Amniotic stem cell (primary cell): Measurements from ENCODE around the gene LONP1.
"Not testable (repeated sequence)": the region's sequence is repeated elsewhere in the genome, so short reads cannot be mapped to it uniquely, and the experiment has no call there.

ENCODE experiments used
- DNase-seq: peaks from one replicate; lab custom pipeline; 2025; lab: John Stamatoyannopoulos, UW

The LONP1 gene

DNA sequence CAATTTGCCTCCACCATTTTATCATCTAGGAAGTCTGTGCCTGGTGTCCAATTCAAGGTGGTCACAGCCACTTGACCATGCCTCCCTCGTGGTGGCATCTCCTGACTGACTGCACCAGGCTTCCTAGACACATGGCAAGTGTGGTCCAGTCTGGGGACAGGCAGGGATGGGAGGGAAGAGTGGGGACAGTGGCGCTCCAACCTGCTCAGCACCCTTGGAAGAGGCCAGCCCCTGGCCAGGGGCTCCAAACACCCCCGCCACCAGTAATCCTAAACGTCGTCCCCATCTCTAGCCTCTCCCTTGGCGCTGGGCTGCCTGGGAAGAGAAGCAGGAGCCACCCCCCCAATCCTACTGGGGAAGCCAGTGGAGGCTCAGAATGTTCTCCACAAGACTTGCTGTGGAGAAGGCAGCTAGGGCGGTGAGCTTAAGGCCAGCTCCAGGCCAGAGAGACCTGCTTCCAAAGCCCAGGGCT is 27.2 kb downstream of the LONP1 start:
- no peak for DNase-seq

DNA sequence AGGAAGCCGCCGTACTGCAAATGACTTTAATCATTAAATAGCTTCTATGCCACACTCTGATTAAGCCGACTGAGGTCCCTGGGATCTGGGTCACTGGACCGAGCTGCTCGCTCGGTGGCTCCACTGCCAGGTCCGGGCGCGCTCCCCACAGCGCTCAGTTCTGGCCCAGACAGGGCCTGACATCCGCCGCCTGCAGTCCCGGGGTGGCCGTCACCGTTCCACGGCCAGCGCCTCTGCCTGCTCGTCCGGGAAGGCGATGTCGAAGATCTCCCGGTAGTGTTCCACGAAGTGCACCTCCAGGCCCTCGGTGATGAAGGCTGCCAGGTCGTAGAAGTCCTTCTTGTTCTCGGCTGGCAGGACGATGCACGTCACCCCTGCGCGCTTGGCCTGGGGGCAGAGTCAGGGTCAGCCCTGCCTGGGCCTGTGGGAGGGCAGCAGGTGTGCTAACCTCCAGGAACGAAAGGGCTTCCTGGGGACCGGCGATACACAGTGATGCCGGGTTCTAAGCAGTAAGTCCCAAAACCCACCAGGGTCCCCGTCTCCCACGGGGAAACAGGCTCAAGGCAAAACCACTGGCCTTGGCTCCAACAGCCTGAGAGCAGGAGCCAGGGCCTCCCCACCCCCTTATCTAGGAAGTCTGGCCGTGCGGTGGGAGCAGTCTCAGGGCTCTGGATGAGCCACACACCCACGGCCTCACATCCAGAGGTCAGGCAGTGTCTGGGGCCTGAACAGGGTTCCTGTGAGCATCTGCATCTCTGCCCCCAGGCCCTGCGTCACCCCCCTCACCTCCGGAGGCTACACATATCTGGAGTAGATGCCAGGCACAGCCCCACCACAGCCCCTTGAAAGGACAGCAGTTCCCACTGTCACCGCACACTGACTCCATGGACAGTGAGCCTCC is 27.9 kb downstream of the LONP1 start:
- no peak for DNase-seq

DNA sequence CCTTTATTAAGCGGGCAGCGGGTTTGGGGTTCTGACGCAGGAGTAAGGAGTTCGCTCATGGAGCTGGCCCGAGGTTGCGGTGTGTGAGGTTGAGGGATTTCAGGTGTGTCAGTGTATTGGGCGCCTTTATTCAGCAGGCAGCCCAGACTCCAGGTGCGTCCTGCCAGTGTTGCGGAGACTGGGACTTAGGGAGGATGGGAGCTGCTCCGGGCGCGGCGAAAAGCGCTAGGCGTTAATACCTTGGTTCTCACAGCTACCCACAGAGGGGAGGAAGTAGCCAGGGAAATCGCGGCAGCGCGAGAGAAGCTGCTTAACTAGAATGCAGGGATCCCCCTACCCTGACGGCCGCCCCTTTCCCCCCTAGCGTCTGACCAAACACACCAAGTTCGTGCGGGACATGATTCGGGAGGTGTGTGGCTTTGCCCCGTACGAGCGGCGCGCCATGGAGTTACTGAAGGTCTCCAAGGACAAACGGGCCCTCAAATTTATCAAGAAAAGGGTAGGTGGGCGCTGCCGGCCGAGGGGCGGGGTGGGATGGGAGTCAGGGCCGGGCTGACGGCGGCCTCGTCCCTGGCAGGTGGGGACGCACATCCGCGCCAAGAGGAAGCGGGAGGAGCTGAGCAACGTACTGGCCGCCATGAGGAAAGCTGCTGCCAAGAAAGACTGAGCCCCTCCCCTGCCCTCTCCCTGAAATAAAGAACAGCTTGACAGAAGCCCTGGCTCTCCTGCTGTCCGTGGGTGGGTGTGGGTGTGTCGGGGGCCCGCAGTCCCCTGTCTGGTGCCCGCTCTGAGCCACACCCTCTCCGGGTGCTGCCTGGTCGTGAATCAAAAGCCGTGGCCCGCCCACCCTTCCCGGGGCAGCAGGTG is 28.8 kb downstream of the LONP1 start:
- no peak for DNase-seq

DNA sequence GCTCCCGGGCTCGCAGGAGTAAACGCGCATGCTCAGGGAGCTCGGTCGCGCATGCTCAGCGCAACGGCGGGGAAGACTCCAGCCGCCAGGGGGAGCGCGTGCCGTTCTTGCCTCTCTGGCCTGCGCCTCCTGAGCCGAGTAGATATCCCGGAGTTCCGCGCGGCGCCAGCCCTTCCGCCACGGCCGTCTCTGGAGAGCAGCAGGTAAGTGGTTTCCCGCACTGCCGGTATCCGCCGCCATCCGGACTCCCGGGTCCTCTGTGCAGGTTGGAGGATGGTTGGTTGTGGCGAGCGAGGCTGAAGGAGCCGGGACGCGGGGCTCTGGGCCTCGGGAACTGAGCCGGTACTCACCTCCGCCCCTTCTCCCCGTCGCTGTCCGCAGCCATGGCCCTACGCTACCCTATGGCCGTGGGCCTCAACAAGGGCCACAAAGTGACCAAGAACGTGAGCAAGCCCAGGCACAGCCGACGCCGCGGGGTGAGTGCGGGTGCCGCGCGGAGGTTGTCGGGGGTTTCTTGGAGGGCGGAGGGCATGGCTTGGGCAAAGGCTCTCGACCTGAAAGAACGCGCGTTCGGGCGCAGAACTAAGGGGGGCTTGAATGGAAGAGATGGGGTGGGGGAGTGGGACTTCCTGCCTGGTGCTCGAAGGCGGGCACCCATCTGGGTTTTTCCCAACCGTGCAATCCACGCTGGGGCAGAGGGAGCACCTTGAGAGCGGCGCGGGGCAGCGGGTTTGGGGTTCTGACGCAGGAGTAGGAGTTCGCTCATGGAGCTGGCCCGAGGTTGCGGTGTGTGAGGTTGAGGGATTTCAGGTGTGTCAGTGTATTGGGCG is 29.6 kb downstream of the LONP1 start, which contains the start of gene RPL36:
Gene RPL36 (plus strand): TSS at position 171 of the 830 bp plus-strand sequence. CDS start 213 bp downstream, at position 384.
- DNase-seq: peak; percentile 81

DNA sequence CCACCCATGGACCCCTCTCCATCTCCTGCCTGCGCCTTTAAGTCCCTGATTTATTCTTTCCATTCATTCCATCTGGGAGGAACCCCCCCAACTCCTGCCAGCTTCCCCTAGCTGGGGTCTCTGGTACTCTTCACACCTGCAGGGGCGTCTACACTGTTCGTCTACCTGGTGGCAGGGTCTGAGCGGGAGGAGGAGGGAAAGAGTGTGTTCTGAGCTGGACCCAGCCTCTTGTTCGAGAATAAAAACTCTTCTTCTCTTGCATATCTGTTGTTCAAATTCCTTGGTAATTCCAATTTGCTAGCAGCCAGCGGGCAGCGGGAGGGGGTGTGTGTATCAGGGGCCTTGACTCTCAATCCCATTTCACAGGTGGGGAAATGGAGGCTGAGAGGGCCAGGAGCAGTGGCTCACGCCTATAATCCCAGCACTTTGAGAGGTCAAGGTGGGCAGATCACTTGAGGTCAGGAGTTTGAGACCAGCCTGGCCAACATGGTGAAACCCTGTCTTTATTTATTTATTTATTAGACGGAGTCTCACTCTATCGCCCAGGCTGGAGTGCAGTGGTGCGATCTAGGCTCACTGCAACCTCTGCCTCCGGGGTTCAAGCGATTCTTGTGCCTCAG is 31.6 kb downstream of the LONP1 start:
- not testable (repeated sequence) for DNase-seq

DNA sequence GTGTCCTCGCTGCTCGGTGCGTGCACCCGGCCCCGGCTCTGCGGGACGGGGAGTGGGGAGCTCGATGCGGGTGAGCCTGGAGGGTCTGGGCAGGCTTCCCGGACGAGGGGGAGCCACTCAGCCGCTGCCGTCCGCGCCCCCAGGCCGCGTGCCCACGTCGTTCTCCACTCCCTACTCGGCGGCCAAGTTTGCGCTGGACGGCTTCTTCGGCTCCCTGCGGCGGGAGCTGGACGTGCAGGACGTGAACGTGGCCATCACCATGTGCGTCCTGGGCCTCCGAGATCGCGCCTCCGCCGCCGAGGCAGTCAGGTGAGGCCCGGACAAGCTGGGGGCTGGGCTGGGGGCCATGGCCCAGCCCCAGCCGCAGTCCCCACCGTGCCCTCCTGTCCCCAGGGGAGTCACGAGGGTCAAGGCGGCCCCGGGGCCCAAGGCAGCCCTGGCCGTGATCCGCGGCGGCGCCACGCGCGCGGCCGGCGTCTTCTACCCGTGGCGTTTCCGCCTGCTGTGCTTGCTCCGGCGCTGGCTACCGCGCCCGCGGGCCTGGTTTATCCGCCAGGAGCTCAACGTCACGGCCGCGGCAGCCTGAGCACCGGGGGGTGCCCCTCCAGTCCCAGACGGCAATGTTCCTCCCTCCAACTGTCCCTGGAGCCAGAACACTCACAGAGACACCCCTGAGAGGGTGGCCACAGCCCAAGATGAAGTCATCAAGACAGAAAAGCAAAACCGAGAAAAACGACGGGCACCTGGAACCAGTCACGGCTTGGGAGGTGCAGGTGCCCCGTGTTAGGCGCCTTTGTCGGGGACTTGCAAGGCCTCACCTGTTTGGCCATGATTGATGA is 32.4 kb downstream of the LONP1 start:
- no peak for DNase-seq

DNA sequence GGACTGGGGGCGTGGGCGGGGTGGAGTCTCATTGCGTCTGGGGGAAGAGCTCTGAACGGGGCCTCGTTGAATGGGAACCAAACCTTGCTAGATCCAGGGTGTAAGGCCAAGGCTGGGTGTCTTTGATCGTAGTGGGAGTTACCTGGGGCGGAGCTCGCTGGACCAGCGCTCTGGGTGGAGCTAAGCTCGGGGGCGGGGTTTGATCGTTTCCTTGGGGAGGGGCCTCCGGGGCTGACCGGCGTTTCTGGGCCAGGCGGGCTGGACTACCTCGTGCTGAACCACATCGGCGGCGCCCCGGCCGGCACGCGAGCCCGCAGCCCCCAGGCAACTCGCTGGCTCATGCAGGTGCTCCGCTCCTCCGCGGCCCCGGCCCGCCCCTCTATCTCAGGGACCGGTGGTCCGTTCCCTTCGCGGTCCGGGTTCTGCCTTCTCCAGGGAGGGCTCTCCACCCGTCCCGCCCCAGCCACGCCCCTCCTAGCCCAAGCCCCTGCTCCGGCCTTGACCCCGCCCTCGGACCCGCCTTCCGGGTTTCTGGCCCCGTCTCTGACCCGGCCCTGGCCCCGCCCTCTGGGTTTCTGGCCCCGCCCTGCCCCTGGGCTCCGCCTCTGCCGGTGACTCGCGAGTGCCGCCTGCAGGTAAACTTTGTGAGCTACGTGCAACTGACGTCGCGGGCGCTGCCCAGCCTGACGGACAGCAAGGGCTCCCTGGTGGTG is 33.1 kb downstream of the LONP1 start:
- DNase-seq: peak; percentile 84

DNA sequence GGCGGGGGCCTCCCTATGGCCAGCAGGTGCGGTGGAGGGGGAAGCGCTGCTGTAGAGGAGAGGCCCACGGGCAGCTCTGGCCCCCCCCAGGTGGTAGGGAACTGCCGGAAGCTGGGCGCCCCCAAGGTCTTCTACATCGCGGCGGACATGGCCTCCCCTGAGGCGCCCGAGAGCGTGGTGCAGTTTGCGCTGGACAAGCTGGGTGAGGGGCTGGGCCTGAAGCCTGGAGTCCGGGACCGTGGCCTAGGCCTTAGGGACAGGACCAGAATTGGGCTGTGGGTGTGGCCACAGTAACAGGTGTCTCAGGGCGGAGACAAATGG is 33.7 kb downstream of the LONP1 start:
- DNase-seq: no peak

DNA sequence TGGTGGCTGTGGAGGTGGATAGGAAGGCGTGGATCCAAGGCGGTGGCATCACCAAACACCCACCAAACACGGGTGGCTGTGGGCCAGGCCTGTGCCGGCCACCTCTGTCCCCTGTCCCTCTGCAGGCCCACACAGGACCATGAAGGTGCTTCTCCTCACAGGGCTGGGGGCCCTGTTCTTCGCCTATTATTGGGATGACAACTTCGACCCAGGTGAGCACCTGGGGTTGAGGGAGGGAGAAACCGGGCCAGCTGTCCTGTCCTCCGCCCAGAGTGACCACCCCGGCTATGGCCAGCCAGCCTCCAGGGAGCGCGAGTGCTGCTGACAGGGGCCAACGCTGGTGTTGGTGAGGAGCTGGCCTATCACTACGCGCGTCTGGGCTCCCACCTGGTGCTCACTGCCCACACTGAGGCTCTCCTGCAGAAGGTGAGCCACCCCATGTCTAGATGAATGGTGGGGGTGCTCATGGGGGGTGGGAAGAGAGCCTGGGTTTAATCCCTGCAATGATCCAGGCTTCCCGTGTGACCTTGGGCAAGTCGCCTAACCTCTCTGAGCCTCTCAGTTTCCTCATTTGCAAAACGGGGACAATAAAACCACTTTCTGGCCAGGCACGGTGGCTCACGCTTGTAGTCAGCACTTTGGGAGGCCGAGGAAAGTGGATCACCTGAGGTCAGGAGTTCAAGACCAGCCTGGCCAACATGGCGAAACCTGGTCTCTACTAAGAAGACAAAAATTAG is 35.1 kb downstream of the LONP1 start:
- no peak for DNase-seq

DNA sequence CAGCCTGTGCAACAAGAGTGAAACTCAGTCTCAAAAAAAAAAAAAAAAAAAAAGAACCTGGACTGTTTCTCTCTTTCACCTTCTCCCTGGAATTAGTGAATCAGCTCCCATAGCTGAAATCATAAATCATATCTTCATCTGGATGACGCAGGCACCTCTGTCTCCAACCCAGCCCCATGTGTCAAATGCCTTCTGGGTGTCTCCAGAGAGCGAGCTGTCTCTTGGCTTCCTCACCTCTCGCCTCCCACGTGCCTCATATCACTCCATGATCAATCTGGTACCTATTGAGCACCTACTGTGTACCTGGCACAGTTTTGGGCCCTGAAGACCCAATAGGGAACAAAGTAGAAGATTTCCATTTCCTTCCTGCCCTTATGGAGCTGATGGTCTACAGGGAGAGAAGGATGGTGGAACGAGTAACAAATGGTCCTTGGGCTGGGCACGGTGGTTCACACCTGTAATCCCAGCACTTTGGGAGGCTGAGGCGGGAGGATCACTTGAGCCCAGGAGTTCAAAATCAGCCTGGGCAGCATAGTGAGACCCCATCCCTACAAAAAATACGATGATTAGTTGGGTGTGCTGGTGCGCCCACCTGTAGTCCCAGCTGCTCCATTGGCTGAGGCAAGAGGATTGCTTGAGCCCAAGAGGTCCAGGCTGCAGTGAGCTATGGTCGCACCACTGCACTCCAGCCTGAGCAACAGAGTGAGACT is 36.6 kb downstream of the LONP1 start:
- no peak for DNase-seq

DNA sequence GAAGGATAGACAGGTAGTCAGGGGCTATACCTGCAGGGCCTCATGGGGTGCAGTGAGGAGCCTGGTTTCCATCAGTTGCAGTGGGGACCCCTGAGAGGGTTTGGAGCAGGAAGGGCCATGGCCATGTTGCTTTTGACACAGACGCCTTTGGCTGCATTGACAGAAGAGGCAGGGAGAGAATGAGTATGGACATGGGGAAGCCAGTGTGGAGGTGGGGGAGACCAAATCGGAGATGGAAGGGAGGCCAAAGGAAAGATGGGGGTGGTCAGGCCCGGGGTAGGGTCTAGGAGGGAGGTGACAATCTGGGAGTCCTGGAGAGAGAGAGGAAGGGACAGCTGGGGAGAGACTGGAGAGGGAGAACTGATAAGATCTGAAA is 37.9 kb downstream of the LONP1 start:
- no peak for DNase-seq

DNA sequence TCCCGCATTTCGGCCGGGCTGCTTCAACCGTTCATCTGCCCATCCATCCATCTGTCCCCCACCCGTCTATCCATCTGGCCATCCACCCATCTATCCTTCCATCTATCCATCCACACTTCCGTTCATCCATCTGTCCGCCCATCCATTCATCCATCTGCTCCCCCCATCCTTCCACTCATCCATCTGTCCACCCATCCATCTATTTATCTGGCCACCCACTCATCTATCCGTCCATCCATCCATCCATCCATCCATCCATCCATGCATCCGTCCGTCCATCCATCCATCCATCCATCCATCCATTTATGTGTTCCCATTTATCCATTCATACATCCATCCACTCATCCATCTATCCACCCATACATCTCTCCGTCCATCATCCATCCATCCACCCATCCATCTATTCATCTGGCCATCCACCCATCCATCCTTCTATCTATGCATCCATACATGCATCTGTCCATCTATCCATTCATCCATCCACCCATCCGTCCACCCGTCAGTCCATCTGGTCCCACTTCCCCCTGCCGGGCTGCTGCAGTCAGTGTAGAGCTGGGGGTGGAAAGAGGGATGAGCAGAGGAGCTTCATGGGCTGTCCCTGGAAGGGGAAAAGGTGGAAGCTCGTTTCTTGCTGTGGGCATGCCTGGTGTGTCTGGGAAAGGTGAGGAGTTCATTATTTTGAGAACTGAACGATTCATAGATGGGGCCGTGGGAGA is 38.4 kb downstream of the LONP1 start:
- no peak for DNase-seq

DNA sequence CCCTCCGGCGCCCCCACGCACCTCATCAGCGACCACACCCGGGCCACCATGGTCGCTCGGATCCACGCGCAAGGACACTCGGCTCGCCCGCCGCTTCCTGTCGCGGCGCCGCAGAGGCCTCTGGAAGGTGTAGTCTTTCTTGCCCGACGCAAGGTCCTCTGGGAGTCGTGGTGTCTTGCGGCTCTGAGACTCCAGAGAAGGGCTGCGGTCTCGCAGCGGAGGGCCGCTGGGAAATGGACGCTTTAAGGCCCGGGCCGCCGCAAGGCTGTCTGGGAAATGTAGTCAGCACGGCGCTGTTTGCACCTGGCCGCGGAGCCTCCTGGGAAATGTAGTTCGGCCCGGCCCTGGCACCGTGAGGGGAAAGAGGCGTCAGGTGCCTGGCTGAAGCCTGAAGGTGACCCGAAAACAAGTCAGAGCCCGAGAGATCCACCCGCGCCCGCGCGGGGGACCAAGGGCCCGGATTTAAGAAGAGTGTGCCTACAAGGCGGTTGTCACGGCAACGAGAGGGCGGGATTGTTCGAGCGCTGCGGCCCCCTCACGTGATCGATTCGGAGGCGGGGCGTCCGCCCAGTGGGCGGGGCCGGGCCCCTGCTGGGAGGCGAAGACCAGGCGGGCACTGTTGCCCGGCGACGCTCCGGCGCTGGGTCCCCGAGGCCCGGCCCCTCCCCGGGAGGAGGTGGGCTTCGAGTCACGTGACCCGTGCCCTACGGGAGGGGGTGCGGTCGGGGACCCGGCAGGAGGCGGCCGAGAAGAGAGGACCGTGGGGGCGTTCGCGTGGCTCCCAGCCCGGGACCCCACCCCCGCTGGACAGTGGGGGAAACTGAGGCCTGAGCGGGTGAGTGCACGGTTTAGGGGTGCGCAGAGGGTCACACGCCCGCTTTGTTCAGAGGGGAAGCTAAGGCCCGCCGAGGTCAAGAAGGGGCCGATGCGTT is 39.2 kb downstream of the LONP1 start, which contains the start of the genes HSD11B1L and MICOS13:
Gene HSD11B1L (plus strand): TSS at position 591 of the 932 bp plus-strand sequence. CDS start 3,806 bp downstream, outside the sequence.
Gene MICOS13 (minus strand): TSS at position 80 of the 932 bp plus-strand sequence. CDS start 30 bp downstream, at position 50.
- peak; percentile 96 for DNase-seq

DNA sequence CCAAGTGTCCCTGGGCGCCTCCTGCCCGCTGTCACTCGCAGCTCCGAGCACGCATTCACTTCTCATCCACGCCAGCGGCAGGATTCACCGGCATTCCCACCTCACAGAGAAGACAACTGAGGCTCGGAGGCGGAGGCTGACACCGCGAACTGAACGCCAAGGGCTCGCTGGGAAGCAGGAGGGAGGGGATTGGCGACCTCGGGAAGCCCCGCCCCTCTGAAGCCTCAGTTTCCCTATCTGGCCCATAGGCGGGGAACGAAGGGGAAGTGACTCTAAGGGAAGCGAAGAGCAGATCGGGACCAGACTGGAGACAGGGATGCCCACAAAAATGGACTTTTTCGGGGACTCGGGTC is 39.9 kb downstream of the LONP1 start:
- no peak for DNase-seq

DNA sequence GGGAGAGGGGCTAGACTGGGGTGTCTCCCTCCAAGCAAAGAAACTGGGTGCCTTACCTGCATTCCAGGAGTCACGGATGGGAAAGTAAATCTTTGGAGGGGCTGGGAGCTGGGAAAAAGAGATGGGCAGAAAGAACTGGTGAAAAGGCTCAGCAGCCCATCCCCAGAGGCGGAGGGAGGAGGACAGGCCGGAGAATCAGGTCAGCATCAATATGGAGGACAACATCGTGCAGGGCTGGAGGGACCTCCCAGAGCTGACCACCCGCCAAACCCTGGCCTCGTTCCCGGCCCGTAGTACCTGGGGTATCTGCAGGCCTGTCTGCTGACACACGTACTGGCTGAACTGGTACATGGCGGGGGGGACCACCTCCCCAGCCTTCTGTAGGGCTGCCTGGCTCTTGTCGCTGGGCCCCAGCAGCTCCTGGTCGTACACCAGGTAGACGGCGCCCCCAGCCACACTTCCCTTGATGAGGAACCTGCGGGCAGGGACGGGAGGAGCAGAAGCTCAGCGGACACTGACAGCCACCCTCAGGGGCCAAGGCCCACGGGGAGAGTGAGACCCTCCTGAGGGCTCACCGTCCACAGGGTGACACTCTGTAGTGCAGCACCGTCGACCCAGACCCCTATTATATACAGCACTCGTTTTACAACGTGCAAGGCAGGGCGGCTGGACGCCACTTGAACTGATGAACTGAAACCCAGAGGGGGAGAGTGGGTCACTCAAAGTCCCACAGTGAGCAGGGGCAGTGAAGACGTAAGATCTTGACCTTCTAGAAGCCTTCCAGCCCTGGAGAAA is 40.5 kb downstream of the LONP1 start:
- DNase-seq: no peak
